Kidney epithelial cell (primary cell): ENCODE measurements around the gene TAF7L. TPM values are rescaled to one million over a fixed set of nuclear protein-coding genes. Genes with fewer than 3 reads are reported as not detected.

Experiments used
- DNase-seq: peaks from one replicate; pipeline ENCODE4 v3.0.0-alpha.2; 2010; ENCODE audit warnings: low read depth
- H3K27me3 ChIP-seq: 2 replicates; pipeline ENCODE4 v1.6.0; 2011; ENCODE audit warnings: low read length; ENCODE audit not compliant: control insufficient read depth, insufficient read depth
- H3K36me3 ChIP-seq: 2 replicates; pipeline ENCODE4 v1.5.1; 2011; ENCODE audit warnings: low read length; ENCODE audit not compliant: control insufficient read depth, insufficient read depth
- H3K4me3 ChIP-seq: 2 replicates; pipeline ENCODE4 v1.5.1; 2011; ENCODE audit warnings: low read depth, mild to moderate bottlenecking, control low read depth, low read length
- total RNA-seq: library from RNA; depleted of rRNA; stranded (reverse); fragments of >200 nt; gene quantifications from 2 replicates; pipeline ENCODE4 v1.2.3, GENCODE V29; 2015
- TF ChIP-seq, protein P1 (sequence below): IDR thresholded peaks from 2 replicates; pipeline ENCODE4 v1.5.1; 2011; ENCODE audit warnings: mild to moderate bottlenecking, moderate library complexity, low read length, control low read depth, inconsistent platforms; ENCODE audit not compliant: insufficient read depth, poor library complexity, severe bottlenecking

The TAF7L gene
- total RNA-seq, 1 donor from 2014 or later = 0.33 TPM

DNA sequence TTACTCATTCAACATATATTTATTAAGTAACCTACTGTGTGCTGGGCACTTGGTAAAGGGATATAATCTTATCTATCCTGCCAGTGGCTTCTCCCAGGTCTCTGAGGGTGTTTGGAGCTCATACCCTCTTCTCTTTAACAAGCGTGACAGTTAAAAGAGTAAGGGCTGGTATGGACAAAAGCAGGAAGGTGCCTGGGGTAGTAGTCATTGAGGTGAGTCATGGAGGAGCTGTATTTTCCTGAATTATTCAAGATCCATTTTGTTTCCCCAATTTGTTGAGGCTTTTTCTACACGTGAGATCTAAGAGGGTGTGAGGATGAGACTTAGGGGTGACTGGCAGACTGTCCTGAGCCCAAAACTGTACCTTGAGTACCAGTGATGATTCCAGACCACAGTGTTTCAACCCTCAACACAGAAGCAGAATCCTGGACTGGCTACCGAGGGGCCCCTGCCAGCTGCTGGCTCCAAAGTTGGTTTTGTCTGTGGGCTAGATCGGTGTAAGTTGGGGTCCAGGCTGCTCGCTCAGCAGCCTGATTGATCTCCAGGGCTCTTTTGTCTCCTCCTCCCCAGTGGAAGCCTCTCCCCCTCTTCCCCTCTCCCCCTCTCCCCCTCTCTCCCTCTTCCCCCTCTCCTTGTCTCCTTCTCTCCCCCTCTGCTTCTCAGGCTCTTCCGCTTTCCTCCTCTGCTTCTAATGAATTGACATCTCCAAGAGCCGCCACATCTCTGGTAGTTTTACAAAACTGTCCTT is 71.8 kb downstream of the TAF7L start, which contains the start of gene DRP2:
Gene DRP2, plus strand, starts transcription at position 671 of the 748 bp plus-strand sequence. CDS start 11,862 bp downstream, outside the sequence.
- no peaks in the 10 kb centered on the region for H3K36me3 ChIP-seq
- H3K27me3 ChIP-seq = no peaks in the 10 kb centered on the region
- no peak within 1 kb of the TSS for H3K4me3 ChIP-seq
- DNase-seq = no peak
- TF ChIP-seq, protein P1, sequence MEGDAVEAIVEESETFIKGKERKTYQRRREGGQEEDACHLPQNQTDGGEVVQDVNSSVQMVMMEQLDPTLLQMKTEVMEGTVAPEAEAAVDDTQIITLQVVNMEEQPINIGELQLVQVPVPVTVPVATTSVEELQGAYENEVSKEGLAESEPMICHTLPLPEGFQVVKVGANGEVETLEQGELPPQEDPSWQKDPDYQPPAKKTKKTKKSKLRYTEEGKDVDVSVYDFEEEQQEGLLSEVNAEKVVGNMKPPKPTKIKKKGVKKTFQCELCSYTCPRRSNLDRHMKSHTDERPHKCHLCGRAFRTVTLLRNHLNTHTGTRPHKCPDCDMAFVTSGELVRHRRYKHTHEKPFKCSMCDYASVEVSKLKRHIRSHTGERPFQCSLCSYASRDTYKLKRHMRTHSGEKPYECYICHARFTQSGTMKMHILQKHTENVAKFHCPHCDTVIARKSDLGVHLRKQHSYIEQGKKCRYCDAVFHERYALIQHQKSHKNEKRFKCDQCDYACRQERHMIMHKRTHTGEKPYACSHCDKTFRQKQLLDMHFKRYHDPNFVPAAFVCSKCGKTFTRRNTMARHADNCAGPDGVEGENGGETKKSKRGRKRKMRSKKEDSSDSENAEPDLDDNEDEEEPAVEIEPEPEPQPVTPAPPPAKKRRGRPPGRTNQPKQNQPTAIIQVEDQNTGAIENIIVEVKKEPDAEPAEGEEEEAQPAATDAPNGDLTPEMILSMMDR = no peak

Other genes with a start within 250 kb of the TAF7L start
- 14.2 and 20.2 TPM in 2 replicates for gene TRMT2B, start 239.2 kb downstream of the TAF7L start, total RNA-seq
- 0.41 and 0.50 TPM in 2 replicates for gene TMEM35A, start 212.5 kb downstream of the TAF7L start, total RNA-seq
- 1.8 and 2.6 TPM in 2 replicates for gene CENPI, start 193.1 kb downstream of the TAF7L start, total RNA-seq
- gene DRP2, start 71.5 kb downstream of the TAF7L start, total RNA-seq = 0.33 and 0.55 TPM in 2 replicates
- gene TIMM8A, start 57.4 kb upstream of the TAF7L start, total RNA-seq = 11.7 and 11.8 TPM in 2 replicates
- not detected in 2 replicates for gene BTK, start 94.9 kb upstream of the TAF7L start, total RNA-seq
- gene RPL36A, start 99.7 kb upstream of the TAF7L start, total RNA-seq = 1,018 and 3,844 TPM in 2 replicates
- gene GLA, start 116.6 kb upstream of the TAF7L start, total RNA-seq = 24.4 and 39.6 TPM in 2 replicates
- gene HNRNPH2, start 116.9 kb upstream of the TAF7L start, total RNA-seq = 44.7 and 51.1 TPM in 2 replicates
- 1.8 and 2.4 TPM in 2 replicates for gene ARMCX4, start 194.1 kb upstream of the TAF7L start, total RNA-seq